ENCODE data around the gene BSND.
"Not testable (repeated sequence)": the region's sequence is repeated elsewhere in the genome, so short reads cannot be mapped to it uniquely, and the experiment has no call there.

BSND gene

DNA sequence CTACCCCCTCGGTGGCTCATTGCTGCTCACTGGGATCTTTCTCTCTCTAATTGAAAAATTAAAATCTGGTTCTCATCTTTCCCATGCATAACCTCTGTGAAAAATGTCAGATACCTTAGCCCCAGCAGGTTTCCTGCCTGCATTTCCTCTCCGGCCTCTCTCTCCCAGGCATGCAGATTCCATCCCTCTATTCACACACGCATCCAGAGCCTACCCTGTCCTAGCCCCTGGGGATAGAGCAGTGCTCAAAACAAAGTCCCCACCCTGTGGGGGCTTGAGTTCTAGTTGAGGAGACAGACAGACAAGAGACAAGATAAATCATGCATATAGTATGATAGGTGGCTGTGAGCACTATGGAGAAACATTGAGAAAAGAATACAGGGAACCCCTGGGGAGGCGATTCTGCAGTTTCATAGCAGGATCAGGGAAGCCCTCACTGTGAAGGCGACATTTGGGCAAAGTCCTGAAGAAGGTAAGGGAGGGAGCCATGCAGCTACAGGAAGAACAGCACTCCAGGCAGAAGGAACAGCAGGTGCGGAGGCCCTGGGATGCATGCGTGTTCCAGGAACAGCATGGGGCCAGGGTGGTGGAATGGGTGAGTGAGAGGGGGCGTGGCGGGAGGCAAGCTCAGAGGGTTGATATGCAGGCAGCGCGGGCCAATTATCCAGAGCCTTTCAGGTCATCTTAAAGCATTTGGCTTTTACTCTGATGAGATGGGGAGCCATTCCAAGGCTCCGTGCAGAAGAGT, 3.5 kb upstream of the BSND start:
- DNase-seq, result no peak

- no peak for DNase-seq
These were observed 2.9 kb upstream of the BSND start for GRCh38 chr1:54995835-54996234.

DNA sequence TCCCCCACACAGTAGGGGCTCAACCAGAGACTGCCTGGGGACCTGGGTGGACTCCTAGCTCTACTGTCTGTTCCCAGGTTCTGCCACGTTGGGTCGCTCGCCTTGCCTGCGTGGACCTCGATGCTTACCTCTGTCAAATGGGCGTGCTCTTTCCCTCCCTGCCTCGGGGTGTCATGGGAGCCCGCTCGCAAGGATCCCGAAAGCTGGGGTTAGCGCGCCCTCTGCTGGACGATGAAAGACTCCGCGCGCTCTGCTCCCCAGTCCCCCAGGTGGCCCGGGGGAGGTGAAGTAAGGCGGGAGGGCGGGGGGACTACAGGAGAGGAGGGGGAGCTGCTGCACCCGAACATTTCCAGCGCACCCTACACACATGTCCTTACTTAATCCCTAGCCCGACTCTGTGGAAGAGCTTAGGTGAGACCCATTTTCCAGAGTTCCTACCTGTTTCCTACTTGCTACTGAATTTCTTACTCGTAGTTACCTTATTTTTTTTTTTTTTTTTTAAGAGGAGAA, 2.3 kb upstream of the BSND start:
- peak; percentile 77 for DNase-seq

GRCh38 chr1:54996869-54997710, 1.6 kb upstream of the BSND start:
- DNase-seq, result no peak

DNA sequence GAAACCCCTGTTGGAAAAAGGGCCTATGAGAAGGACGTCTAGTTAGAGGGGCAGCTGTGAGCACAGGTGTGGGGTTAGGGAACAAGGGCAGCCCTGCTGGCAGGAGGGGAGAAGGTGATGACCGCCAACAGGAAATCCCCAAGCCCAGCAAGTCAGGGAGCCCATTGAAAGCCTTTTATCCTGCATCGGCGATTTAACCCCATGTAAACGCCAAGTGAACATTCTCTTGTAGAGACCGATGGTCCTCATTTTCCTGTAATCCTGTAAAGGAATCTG, 1.1 kb upstream of the BSND start:
- DNase-seq, result no peak

- no peak for DNase-seq
These were observed 633 bp upstream of the BSND start for GRCh38 chr1:54998100-54998499.

- DNase-seq, result no peak
These were observed 1.7 kb downstream of the BSND start for GRCh38 chr1:55000110-55001085.

- DNase-seq, result no peak
These were observed 2.6 kb downstream of the BSND start for GRCh38 chr1:55001311-55001710.

GRCh38 chr1:55002686-55003085, 4.0 kb downstream of the BSND start:
- no peak for DNase-seq

DNA sequence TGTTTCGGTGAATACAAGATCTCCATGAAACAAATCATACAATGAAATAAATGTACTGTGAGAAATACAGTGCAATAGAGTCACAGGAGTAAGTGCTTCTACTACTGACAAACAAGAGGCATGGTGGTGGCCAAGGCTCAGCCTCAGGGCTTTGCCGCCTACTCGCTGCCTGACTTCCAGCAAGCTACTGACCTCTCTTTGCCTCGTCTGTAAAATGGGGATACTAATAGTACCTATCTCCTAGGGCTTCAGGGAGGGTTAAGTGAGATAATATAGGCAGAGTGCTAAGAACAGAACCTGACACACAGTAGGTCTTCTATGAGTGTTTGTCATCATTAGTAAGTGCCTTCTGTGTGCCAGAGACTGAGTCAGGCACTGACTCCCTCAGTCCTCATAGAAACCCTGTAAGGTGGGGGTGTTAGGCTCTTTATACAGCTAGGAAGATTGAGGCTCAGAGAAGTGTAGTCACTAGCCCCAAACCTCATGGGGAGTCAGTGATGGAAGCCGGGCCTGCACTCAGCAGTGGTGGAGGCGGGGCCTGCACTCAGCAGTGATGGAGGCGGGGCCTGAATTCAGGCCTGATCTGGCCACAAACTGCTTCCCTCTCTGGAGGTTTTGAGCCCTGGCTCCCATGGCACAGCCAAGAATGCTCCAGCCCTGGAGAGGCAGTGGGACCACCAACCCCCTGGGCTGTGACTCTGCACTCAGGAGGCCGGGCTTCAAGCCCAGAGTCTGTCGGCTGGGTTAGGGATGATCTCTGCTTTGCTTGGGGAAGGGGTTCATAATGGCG, 6.8 kb downstream of the BSND start:
- DNase-seq, result no peak

DNA sequence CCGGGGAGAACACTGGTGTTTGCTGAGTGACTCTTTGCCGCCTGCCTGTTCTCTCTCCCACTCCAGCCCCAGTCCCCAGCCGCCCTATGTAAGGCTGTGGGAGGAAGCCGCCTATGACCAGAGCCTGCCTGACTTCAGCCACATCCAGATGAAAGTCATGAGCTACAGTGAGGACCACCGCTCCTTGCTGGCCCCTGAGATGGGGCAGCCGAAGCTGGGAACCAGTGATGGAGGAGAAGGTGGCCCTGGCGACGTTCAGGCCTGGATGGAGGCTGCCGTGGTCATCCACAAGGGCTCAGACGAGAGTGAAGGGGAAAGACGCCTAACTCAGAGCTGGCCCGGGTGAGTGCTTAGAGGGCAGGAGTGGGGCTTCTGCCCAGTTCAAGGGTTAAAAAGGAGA, 8.2 kb downstream of the BSND start:
- DNase-seq, result no peak

GRCh38 chr1:55007625-55008024, 8.9 kb downstream of the BSND start:
- no peak for DNase-seq

GRCh38 chr1:55010194-55010886, 11.6 kb downstream of the BSND start:
- DNase-seq, result no peak

GRCh38 chr1:55010887-55011217, 12.1 kb downstream of the BSND start:
- no peak for DNase-seq

DNA sequence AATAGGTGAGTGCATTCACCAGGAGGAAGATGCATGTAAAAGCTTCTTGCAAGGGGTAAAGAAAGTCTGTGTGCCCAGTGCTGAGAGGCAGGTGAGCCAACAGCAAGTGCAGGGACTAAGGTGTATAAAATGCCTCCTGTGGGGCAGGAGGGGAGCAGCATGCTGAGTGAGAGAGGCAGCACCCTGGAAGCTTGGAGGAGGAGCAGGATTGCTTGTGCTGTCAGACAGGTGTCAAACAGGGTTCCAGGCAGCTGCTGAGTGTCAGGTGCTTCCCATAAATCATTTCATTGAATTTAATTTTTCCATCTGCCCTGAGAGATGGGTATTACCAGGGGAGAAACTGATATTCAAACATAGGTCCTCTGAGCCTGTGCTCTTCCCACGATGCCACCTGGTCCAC, 13.9 kb downstream of the BSND start:
- no peak for DNase-seq

- no peak for DNase-seq
These were observed 16.4 kb downstream of the BSND start for GRCh38 chr1:55015123-55015522.

DNA sequence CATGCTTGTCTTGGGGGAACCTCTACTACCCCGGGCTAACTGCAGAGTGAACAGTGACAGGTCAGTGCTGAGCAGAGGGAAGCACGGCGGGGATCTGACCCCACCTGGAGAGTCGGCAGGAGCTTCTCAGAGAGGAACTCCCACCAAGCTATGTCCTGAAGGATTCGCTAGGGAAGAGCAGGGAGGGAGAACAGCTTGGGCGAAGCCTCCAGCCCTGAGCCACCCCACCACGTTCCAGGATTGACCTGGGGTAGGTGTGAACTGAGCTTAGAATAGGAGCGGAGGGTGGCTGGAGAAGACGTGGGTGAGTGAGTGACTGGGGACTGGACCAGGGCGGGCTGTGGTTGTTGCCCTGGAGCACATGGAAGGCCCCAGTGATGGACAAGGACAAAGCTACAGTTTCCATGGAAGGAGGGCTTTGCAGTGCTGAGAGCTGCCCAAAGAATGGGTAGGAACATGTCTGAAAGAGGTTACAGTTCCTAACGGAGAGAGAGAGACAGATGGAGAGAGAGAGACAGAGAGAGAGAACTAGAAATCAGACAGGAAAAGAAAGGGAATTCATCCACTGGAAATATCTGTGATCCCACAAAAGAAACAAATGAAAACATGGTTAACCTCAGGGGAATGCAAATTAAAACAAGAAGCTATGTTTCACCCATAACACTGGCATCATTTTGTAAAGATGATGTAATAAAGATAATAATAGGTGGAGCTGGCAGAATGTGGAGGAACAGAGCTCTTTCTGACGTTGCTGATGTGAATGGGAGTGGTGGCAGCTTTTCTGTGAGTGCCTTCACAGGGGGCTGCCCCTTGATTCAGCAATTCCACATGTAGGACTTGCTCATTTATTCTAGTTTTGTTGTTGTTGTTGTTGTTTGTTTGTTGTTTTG, 17.2 kb downstream of the BSND start:
- DNase-seq, result no peak

DNA sequence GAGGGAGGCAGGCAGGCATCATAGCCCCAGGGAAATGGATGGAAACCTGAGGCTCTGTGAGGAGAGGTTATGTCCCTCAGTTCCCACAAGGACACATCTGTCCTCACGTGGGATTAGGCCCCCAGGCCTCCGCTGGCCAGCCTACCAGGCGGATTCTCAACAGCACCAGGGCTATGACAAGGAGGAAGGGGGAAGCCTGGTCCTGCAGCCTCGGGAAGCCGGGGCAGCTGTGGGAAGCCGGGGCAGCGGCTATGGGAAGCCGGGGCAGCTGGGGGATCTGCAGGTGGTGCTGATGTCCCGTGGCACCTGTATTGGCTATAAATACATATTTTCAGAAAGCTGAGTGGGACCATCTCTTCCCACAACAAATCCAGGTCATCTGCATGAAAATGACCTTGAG, 19.7 kb downstream of the BSND start:
- no peak for DNase-seq

- peak; percentile 61 for DNase-seq
These were observed 23.3 kb downstream of the BSND start for GRCh38 chr1:55021942-55022546.

- DNase-seq, result not testable (repeated sequence)
These were observed 25.4 kb downstream of the BSND start for GRCh38 chr1:55024163-55024562.
